ENCODE results near the gene YPEL1. TPM values are rescaled to one million over a fixed set of nuclear protein-coding genes. Genes with fewer than 3 reads are reported as not detected.

The YPEL1 gene
- total and polyA plus RNA-seq, 2 of the 13 experiments (the other 11 are each of a cell fraction or from before 2014, with no cell fraction given) = 0.33 to 2.5 TPM

- TF ChIP-seq, protein P1, sequence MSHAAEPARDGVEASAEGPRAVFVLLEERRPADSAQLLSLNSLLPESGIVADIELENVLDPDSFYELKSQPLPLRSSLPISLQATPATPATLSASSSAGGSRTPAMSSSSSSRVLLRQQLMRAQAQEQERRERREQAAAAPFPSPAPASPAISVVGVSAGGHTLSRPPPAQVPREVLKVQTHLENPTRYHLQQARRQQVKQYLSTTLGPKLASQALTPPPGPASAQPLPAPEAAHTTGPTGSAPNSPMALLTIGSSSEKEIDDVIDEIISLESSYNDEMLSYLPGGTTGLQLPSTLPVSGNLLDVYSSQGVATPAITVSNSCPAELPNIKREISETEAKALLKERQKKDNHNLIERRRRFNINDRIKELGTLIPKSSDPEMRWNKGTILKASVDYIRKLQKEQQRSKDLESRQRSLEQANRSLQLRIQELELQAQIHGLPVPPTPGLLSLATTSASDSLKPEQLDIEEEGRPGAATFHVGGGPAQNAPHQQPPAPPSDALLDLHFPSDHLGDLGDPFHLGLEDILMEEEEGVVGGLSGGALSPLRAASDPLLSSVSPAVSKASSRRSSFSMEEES (CRISPR knock-in tag; IDR thresholded peaks at IDR 0.05) = no peak
- TF ChIP-seq ZNF563 (CRISPR knock-in tag; IDR thresholded peaks at IDR 0.05) (no peak), ZC3H13 (CRISPR knock-in tag; IDR thresholded peaks at IDR 0.05) (no peak), ZFP1 (CRISPR knock-in tag; IDR thresholded peaks at IDR 0.05) (no peak), HIVEP1 (CRISPR knock-in tag; IDR thresholded peaks at IDR 0.05) (no peak), SRY (CRISPR knock-in tag; IDR thresholded peaks at IDR 0.05) (no peak)
These were observed 25.0 kb upstream of the YPEL1 start (continued) for GRCh38 chr22:21760640-21761039.

GRCh38 chr22:21759646-21760376 lies 24.2 kb upstream of the YPEL1 start:
- Histone ChIP-seq H4K20me1 (ENCODE audit: insufficient read depth, low read length) (no peaks in the 10 kb centered on the region; the same call in 1 of the 2 replicates), H3K36me3 (replicated peaks in 1 of 2; ENCODE audit: control insufficient read depth in 1 of 2, insufficient read depth in 2 of 2, low read length in 2 of 2) (peaks cover 20 to 53% of the 10 kb centered on the region in 2 experiments), H3K4me1 (ENCODE audit: insufficient read depth, low read length) (peaks cover 16% of the 10 kb centered on the region), H3K27ac (ENCODE audit: extremely low read length, insufficient read depth, low read length) (no peak overlapping the region), H3K9me3 (ENCODE audit: low read length) (no peaks in the 10 kb centered on the region), H3K79me2 (ENCODE audit: insufficient read depth, low read length) (no peaks in the 10 kb centered on the region), H3K4me3 (replicated peaks in 1 of 3; ENCODE audit: insufficient read depth in 1 of 3, low read depth in 2 of 3, low read length in 3 of 3) (no peak overlapping the region), H3K27me3 (ENCODE audit: control insufficient read depth in 1 of 2, insufficient read depth in 2 of 2, low read length in 2 of 2) (no peaks in the 10 kb centered on the region), H3K4me2 (ENCODE audit: low read depth, low read length) (no peak overlapping the region), H2AFZ (ENCODE audit: low read length) (no peak overlapping the region), H3K9ac (ENCODE audit: insufficient read depth, low read depth, low read length) (no peak overlapping the region)
- DNase-seq (ENCODE audit: low spot score) (no peak), FAIRE-seq (no peak), ATAC-seq (no peak)
- intact Hi-C loops (cut with micrococcal nuclease; ENCODE audit: unreplicated experiment) (no loop called here), in situ Hi-C loops (cut with HindIII; ENCODE audit: extremely low pct_ligation_motif_present, low pct_unique_long_range_greater_than_20kb) (no loop called here)
- BruUV-seq (replicated peaks) = no TSS peak
- CTCF ChIA-PET (ENCODE audit: low intra/inter-chr PET ratio, low total read pairs) = no interaction called here
- POLR2A ChIA-PET = no interaction called here
- TF ChIP-seq PPARG (CRISPR knock-in tag; conservative IDR thresholded peaks at IDR 0.05) (no peak), HNRNPL (IDR thresholded peaks at IDR 0.05; ENCODE audit: low read depth, low read length) (no peak), GFI1 (CRISPR knock-in tag; IDR thresholded peaks at IDR 0.05; ENCODE audit: borderline replicate concordance) (no peak), MXD4 (CRISPR knock-in tag; IDR thresholded peaks at IDR 0.05) (no peak), ZNF569 (CRISPR knock-in tag; IDR thresholded peaks at IDR 0.05; ENCODE audit: borderline replicate concordance) (no peak), ZNF781 (CRISPR knock-in tag; IDR thresholded peaks at IDR 0.05; ENCODE audit: borderline replicate concordance, not compliant biosample characterization) (no peak), ZNF350 (CRISPR knock-in tag; IDR thresholded peaks at IDR 0.05; ENCODE audit: borderline replicate concordance, low read depth) (no peak)
- 93% methylated on average over 8 of the region's 8 CpGs for WGBS (ENCODE audit: low lambda C conversion rate)

All from HepG2 (cell line).